T-cell (primary cell): ENCODE results near the gene INHA. TPM values are rescaled to one million over a fixed set of nuclear protein-coding genes. Genes with fewer than 3 reads are reported as not detected.

Experiments
- ATAC-seq, 4 experiments: fragments of 200-7000 bp in 3 of 4; fragments of 150-1000 bp in 1 of 4; cut with Tn5 transposase; replicated peaks in 1 of 4; 1 replicate in 3 of 4; 2 replicates in 1 of 4; pipeline ENCODE4 v1.10.0; 2021; ENCODE audit warnings: moderate library complexity in 3 of 4, mild to moderate bottlenecking in 2 of 4, moderate number of reproducible peaks in 1 of 4
- CTCF ChIA-PET, 2 donors: fragments of 300-600 bp; sonication (Branson Sonifier 250); formaldehyde crosslinking; loops; one replicate each; lab custom pipeline; 2022; ENCODE audit warnings: antibody characterized with exemption in 2 of 2; lab: Charles Lee
- POLR2A ChIA-PET, 2 donors: fragments of 300-600 bp; sonication (Branson Sonifier 250); formaldehyde crosslinking; loops; one replicate each; lab custom pipeline; 2022; ENCODE audit warnings: antibody characterized with exemption in 2 of 2; lab: Charles Lee
- DNase-seq, 35 experiments: peaks; one replicate each; pipeline versions ENCODE4 v3.0.0 to v3.0.0-alpha.2; 2013 to 2023
- H3K27ac ChIP-seq: one replicate; pipeline ENCODE4 v1.5.1; 2013; ENCODE audit warnings: low read length
- H3K27me3 ChIP-seq, 2 experiments: replicated peaks in 1 of 2; 1 replicate in 1 of 2; 2 replicates in 1 of 2; pipeline versions ENCODE4 v1.6.1 to v1.7.0; 2013; ENCODE audit warnings: low read length in 1 of 2, mixed read lengths in 1 of 2; ENCODE audit not compliant: control insufficient read depth in 2 of 2, insufficient read depth in 2 of 2; ENCODE audit errors: extremely low read depth in 1 of 2
- H3K36me3 ChIP-seq, 2 donors: 1 replicate in 1 of 2; 2 replicates in 1 of 2; pipeline versions ENCODE4 v1.6.1 to v1.7.0; 2013; ENCODE audit warnings: low read length in 1 of 2; ENCODE audit not compliant: control insufficient read depth in 2 of 2, insufficient read depth in 1 of 2; ENCODE audit errors: extremely low read depth in 1 of 2
- H3K4me1 ChIP-seq, 2 experiments: 1 replicate in 1 of 2; 2 replicates in 1 of 2; pipeline versions ENCODE4 v1.6.1 to v1.7.0; 2013; ENCODE audit warnings: low read length in 2 of 2, mixed read lengths in 1 of 2; ENCODE audit not compliant: insufficient read depth in 2 of 2, control insufficient read depth in 1 of 2; ENCODE audit errors: extremely low read depth in 1 of 2
- H3K4me3 ChIP-seq, 2 donors: 1 replicate in 1 of 2; 2 replicates in 1 of 2; pipeline versions ENCODE4 v1.5.1 to v1.7.0; 2013; ENCODE audit warnings: mild to moderate bottlenecking in 2 of 2, low read length in 1 of 2, moderate library complexity in 1 of 2; ENCODE audit not compliant: control insufficient read depth in 1 of 2; ENCODE audit errors: extremely low read depth in 1 of 2
- H3K9me3 ChIP-seq: 2 replicates; pipeline ENCODE4 v1.7.0; 2013
- H3K27ac Mint-ChIP-seq, 2 donors: one replicate each; pipeline ENCODE4 v1.8.0; 2020 to 2021; ENCODE audit warnings: mild to moderate bottlenecking in 2 of 2, mixed read lengths in 2 of 2
- H3K27me3 Mint-ChIP-seq, 2 donors: one replicate each; pipeline ENCODE4 v1.8.0; 2021 to 2022; ENCODE audit warnings: mixed read lengths in 2 of 2
- H3K36me3 Mint-ChIP-seq: one replicate; pipeline ENCODE4 v1.8.0; 2021; ENCODE audit warnings: mixed read lengths
- H3K4me1 Mint-ChIP-seq, 3 donors: one replicate each; pipeline ENCODE4 v1.8.0; 2020 to 2022; ENCODE audit warnings: mixed read lengths in 3 of 3, mild to moderate bottlenecking in 1 of 3
- H3K4me3 Mint-ChIP-seq, 3 donors: one replicate each; pipeline ENCODE4 v1.8.0; 2020 to 2022; ENCODE audit warnings: mild to moderate bottlenecking in 3 of 3, mixed read lengths in 3 of 3, moderate library complexity in 3 of 3
- H3K9me3 Mint-ChIP-seq, 3 donors: one replicate each; pipeline ENCODE4 v1.8.0; 2020 to 2022; ENCODE audit warnings: mixed read lengths in 3 of 3
- WGBS: methylation state at CpG from one replicate; pipeline ENCODE4 v1.1.5; 2013; ENCODE audit warnings: missing lambda C conversion rate; ENCODE audit not compliant: insufficient coverage; 5-methylcytosine and 5-hydroxymethylcytosine counted together
- total RNA-seq, 35 experiments: library from RNA in 6 of 35; stranded (reverse) in 6 of 35; fragments of 120-200 nt in 1 of 35; gene quantifications; one replicate each; pipeline versions ENCODE4 v1.2.1 to v1.2.4 and lab custom pipeline; 2013 to 2026

INHA gene
- total RNA-seq, 5 donors from 2014 or later (not counting 1 experiment from before 2014, with no cell fraction given), result 0.16 TPM; not detected in 4

DNA sequence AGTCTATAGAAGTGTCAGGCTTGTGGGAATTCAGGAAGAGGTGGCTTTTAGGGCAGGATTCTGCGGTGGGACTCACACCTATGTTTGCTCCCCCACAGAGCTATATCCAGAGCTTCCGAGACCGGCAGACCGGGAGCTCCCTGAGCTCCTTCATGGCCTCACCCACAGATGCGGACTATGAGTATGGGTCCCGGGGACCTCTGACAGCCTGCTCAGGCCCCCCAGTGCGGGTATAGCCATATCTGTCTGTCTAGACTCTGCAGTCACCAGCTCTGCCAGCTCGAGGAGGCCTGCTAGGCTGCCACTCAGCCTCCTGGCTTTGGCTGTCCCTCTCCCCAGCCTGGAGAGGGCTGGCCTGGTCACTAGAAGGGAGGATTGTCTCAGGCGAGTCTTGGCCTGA lies 22.5 kb upstream of the INHA start:
- no peaks in the 10 kb centered on the region for H3K9me3 ChIP-seq
- no peaks in the 10 kb centered on the region for H3K36me3 Mint-ChIP-seq
- WGBS, result 80% methylated on average over 6 of the region's 9 CpGs
- no peak overlapping the region for H3K4me3 ChIP-seq
- H3K4me1 ChIP-seq, result peaks cover 0 to 24% of the 10 kb centered on the region in 2 experiments
- peaks cover 5 to 60% of the 10 kb centered on the region in 2 experiments for H3K27me3 ChIP-seq
- H3K4me1 Mint-ChIP-seq, result peaks cover 10 to 16% (median 11%) of the 10 kb centered on the region in 3 donors
- no peak overlapping the region for H3K27ac ChIP-seq
- no peak overlapping the region for H3K4me3 Mint-ChIP-seq
- no peak overlapping the region for H3K27ac Mint-ChIP-seq
- ATAC-seq, result no peak
- ChIA-PET POLR2A (interaction anchor here in 1 of 2 donors (0.5 kb wide), 1 partner anchor 120 kb away, joined by 3 read pairs; no protein-coding TSS in a partner anchor), CTCF (interaction anchor here in 1 of 2 donors (1.3 kb wide), 1 partner anchor 10 kb away, joined by 8 read pairs; no protein-coding TSS in a partner anchor)
- DNase-seq, result no peak
- no peaks in the 10 kb centered on the region for H3K36me3 ChIP-seq
- peaks cover 31 to 42% of the 10 kb centered on the region in 2 donors for H3K27me3 Mint-ChIP-seq
- no peaks in the 10 kb centered on the region for H3K9me3 Mint-ChIP-seq

DNA sequence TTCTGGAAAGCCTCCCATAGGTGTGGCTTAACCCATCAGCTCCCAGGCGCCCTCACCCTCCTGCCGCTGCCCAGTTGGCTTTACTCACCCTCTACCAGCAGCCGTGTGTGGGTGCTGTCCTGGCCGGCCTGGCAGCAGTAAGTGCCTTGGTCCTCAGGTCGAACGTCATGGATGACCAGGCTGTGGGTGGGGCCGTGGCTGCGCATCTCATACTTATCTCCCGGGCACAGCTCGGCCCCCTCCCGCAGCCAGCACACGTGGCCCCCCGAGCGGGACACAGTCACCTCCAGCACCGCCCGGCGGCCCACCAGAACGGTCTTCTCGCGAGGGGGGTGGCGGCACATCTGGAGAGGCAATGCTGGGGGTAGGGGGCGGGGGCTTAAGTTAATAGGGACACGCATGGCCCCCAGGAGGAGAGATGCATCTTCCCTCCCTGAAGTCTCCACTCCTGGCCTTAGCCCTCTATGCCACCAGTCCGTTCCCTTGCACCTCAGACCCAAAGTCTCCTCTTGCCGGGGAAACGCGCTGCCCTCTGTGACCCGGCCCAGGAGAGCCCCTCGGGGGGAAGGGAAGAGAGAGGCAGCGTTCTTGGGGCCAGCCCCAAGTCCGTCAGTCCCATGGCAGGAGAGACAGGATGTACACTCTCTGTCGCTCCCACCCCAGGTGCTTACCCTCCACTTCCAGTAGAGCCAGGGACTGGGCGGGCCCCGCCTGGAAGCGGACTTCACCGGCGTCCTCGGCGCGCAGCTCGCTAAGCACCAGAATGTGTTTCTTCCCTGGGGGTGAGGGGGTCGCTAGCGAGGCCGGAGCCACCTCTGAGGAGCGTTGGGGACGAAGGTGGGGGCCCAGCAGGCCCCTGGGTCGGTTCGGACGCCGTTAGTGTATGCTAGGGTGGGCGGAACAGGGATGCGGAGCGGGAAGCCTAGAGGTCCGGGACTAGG lies 20.4 kb upstream of the INHA start:
- DNase-seq, result peak in 4 of 35 experiments; percentile 4 to 29 (median 21)
- no peak overlapping the region for H3K27ac Mint-ChIP-seq

DNA sequence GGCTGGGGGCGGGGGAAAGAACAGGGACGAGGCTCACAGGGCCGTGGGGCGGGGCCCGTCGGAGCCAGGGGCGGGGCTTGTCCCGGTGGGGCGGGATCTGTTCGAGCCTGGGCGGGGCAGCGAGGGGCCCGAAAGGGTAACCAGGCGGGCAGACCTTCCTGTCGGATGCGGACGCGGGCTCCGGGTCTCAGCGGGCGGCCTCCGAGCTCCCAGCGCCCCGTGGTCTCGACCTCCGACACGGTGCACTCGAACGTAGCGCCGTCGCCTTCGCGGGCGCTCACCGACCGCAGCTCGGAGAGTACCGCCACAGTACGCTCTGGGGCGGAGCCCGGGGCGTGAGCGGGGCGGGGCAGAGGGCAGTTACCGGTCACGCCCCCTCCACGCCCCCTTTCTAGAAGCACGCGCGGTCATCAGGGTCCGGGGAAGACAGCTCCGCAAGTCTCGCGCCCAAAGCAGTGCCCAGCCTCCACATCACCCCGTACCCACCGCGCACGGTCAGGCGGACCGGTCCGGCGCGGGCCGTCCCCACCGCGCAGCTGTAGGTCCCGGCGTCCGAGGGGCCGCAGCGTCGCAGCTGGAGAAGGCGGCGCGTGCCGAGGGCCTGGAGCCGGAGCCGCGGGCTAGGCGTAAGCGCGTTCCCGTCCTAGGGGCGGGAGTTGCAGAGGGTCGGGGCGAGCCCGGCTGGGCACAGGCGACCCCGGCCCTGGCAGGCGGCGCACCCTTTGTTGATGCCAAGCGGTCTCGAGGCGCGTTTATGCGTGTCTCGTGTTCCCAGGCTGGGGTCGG lies 19.5 kb upstream of the INHA start:
- H3K27ac Mint-ChIP-seq, result no peak overlapping the region
- POLR2A ChIA-PET, result no interaction called here
- H3K27me3 ChIP-seq, result peaks cover 2 to 82% of the 10 kb centered on the region in 2 experiments
- H3K27ac ChIP-seq, result no peak overlapping the region
- WGBS, result 5% methylated on average over 99 of the region's 99 CpGs
- H3K4me1 Mint-ChIP-seq, result peaks cover 6 to 12% (median 7%) of the 10 kb centered on the region in 3 donors
- peaks cover 0 to 23% of the 10 kb centered on the region in 2 experiments for H3K4me1 ChIP-seq
- no peaks in the 10 kb centered on the region for H3K36me3 ChIP-seq
- DNase-seq (peak; percentile 47 to 86 (median 72)), ATAC-seq (peak; percentile 84 to 93 (median 85))
- peak overlapping the region; percentile 48 to 67 for H3K4me3 ChIP-seq
- no peaks in the 10 kb centered on the region for H3K9me3 Mint-ChIP-seq
- peaks cover 27 to 53% of the 10 kb centered on the region in 2 donors for H3K27me3 Mint-ChIP-seq
- H3K9me3 ChIP-seq, result no peaks in the 10 kb centered on the region
- peak overlapping the region; percentile 66 to 85 (median 67) for H3K4me3 Mint-ChIP-seq
- CTCF ChIA-PET, result interaction anchor here (0.5 to 0.8 kb wide), 5 partner anchors 10 to 110 kb away, joined by 3 to 5 read pairs (median 3); partner anchors contain the start of gene GMPPA (in 1 of the 2)
- H3K36me3 Mint-ChIP-seq, result no peaks in the 10 kb centered on the region

More for the DNA sequence above, 20.4 kb upstream of the INHA start:
- Mint-ChIP-seq H3K4me3 (peak overlapping the region; percentile 66 to 85 (median 67)), H3K36me3 (no peaks in the 10 kb centered on the region), H3K9me3 (no peaks in the 10 kb centered on the region), H3K27me3 (peaks cover 32 to 55% of the 10 kb centered on the region in 2 donors), H3K4me1 (peaks cover 6 to 12% (median 7%) of the 10 kb centered on the region in 3 donors)
- Histone ChIP-seq H3K4me1 (peaks cover 0 to 23% of the 10 kb centered on the region in 2 experiments), H3K27me3 (peaks cover 2 to 76% of the 10 kb centered on the region in 2 experiments), H3K27ac (no peak overlapping the region), H3K36me3 (no peaks in the 10 kb centered on the region), H3K4me3 (peak overlapping the region; percentile 48 to 67), H3K9me3 (no peaks in the 10 kb centered on the region)
- POLR2A ChIA-PET, result no interaction called here
- CTCF ChIA-PET, result interaction anchor here (0.5 to 1.4 kb wide), 9 partner anchors 8 to 109 kb away, joined by 3 to 5 read pairs (median 3); partner anchors contain the start of gene GMPPA (in 1 of the 2)
- peak; percentile 16 to 41 (median 29) for ATAC-seq
- 6% methylated on average over 34 of the region's 54 CpGs for WGBS

DNA sequence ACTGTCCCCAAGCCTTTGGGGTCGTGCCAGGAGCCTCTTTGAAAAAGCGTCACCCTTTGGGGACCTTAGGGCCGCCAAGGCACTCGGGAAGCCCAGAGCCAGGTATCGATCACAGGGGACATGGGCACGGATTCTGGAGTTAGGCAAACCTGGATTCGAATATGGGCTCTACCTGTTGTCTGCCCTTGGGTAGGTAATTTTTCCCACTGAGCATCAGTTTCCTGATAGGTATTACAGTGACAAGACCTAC lies 19.0 kb upstream of the INHA start:
- 31% methylated on average over 7 of the region's 7 CpGs for WGBS
- Mint-ChIP-seq H3K9me3 (no peaks in the 10 kb centered on the region), H3K27me3 (peaks cover 27 to 53% of the 10 kb centered on the region in 2 donors), H3K36me3 (no peaks in the 10 kb centered on the region), H3K27ac (no peak overlapping the region), H3K4me3 (peak overlapping the region; percentile 39 to 59 (median 44)), H3K4me1 (peaks cover 6 to 12% (median 7%) of the 10 kb centered on the region in 3 donors)
- Histone ChIP-seq H3K9me3 (no peaks in the 10 kb centered on the region), H3K27me3 (peaks cover 2 to 83% of the 10 kb centered on the region in 2 experiments), H3K27ac (no peak overlapping the region), H3K4me3 (peak overlapping the region; percentile 48 to 67), H3K36me3 (no peaks in the 10 kb centered on the region), H3K4me1 (peaks cover 0 to 23% of the 10 kb centered on the region in 2 experiments)
- ChIA-PET CTCF (interaction anchor here in 1 of 2 donors (0.6 kb wide), 1 partner anchor 10 kb away, joined by 3 read pairs; no protein-coding TSS in a partner anchor), POLR2A (no interaction called here)
- DNase-seq (no peak), ATAC-seq (no peak)

DNA sequence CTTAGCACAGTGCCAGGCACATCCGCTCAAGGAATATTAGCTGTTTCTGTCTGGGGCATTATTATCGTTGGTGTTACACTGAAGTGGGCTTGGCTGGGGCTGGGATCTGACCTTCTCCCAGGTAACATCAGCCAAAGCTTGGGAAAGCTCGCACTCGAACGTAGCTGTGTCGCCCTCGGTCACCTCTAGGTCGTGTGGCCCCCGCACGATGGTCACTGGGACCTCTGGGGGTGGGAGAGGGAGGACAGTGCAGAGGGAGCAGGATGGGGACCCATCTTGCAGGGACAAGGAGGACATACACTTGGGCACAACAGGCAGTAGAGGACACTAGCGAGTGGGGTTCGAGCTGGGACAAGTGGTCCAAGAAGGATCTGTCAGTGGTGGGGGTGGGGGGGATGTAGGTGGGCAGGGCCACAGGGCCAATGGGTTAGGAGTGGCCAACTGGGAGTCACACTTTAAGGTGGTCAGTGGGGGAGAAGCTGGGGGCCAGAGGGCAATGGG lies 18.6 kb upstream of the INHA start:
- H3K9me3 ChIP-seq, result no peaks in the 10 kb centered on the region
- Mint-ChIP-seq H3K4me1 (peaks cover 6 to 12% (median 7%) of the 10 kb centered on the region in 3 donors), H3K27ac (peak overlapping the region in 1 of 2 donors; percentile 61), H3K4me3 (peak overlapping the region; percentile 39 to 59 (median 44)), H3K27me3 (peaks cover 30 to 53% of the 10 kb centered on the region in 2 donors), H3K36me3 (no peaks in the 10 kb centered on the region), H3K9me3 (no peaks in the 10 kb centered on the region)
- peaks cover 0 to 23% of the 10 kb centered on the region in 2 experiments for H3K4me1 ChIP-seq
- DNase-seq (no peak), ATAC-seq (no peak)
- ChIA-PET POLR2A (no interaction called here), CTCF (interaction anchor here in 1 of 2 donors (0.6 kb wide), 2 partner anchors 9 to 92 kb away, joined by 3 to 4 read pairs; no protein-coding TSS in a partner anchor)
- no peaks in the 10 kb centered on the region for H3K36me3 ChIP-seq
- peaks cover 2 to 88% of the 10 kb centered on the region in 2 experiments for H3K27me3 ChIP-seq
- no peak overlapping the region for H3K27ac ChIP-seq
- H3K4me3 ChIP-seq, result no peak overlapping the region
- 88% methylated on average over 10 of the region's 12 CpGs for WGBS
